SK-N-SH (cell line): Measurements from ENCODE around the gene MGAT5B. TPM values are rescaled to one million over a fixed set of nuclear protein-coding genes. Genes with fewer than 3 reads are reported as not detected.

ENCODE experiments used
- CTCF ChIA-PET: fragments of 300-600, 350-600 bp; formaldehyde crosslinking; extraction: SDS; loops from one replicate; lab custom pipeline; 2021; lab: Yijun Ruan, JAX
- POLR2A ChIA-PET: fragments of 350-600 bp; sonication (Branson Sonifier 250); formaldehyde crosslinking; extraction: SDS; loops from one replicate; lab custom pipeline; 2020; ENCODE audit warnings: antibody characterized with exemption, inconsistent platforms; lab: Yijun Ruan, JAX
- DNase-seq: peaks from one replicate; pipeline ENCODE4 v3.0.0; 2012
- H2AFZ ChIP-seq: fragments of 200-600 bp; sonication (generic); 2 replicates; pipeline ENCODE4 v1.8.1; 2016; ENCODE audit warnings: antibody characterized with exemption, mild to moderate bottlenecking, low read depth
- H3F3A ChIP-seq: fragments of 200-600 bp; sonication (generic); replicated peaks from 2 replicates; pipeline ENCODE3; 2016; ENCODE audit warnings: antibody characterized with exemption, mild to moderate bottlenecking; ENCODE audit not compliant: insufficient read depth
- H3K27ac ChIP-seq, 2 experiments: fragments of 200-500 bp in 1 of 2; fragments of 200-600 bp in 1 of 2; sonication (Bioruptor generic) in 1 of 2; sonication (generic), shearing (Covaris generic) in 1 of 2; 2 replicates each; pipeline versions ENCODE4 v1.5.1 to v1.6.1; 2014 to 2016; ENCODE audit warnings: low read depth in 2 of 2, inconsistent platforms in 1 of 2, low read length in 1 of 2, mild to moderate bottlenecking in 1 of 2, mixed read lengths in 1 of 2
- H3K27me3 ChIP-seq: fragments of 200-600 bp; sonication (generic), shearing (Covaris generic); 2 replicates; pipeline ENCODE4 v1.6.1; 2016; ENCODE audit warnings: mixed run types; ENCODE audit not compliant: insufficient read depth
- H3K36me3 ChIP-seq, 2 experiments: fragments of 200-500 bp in 1 of 2; fragments of 200-600 bp in 1 of 2; sonication (Bioruptor generic) in 1 of 2; sonication (generic) in 1 of 2; replicated peaks in 1 of 2; 2 replicates each; pipeline versions ENCODE3 to v1.5.1; 2014 to 2016; ENCODE audit warnings: low read length in 1 of 2, mild to moderate bottlenecking in 1 of 2; ENCODE audit not compliant: insufficient read depth in 2 of 2, control insufficient read depth in 1 of 2
- H3K4me1 ChIP-seq, 2 experiments: fragments of 200-500 bp in 1 of 2; fragments of 200-600 bp in 1 of 2; sonication (Bioruptor generic) in 1 of 2; sonication (generic), shearing (Covaris generic) in 1 of 2; 2 replicates each; pipeline versions ENCODE4 v1.5.1 to v1.6.1; 2014 to 2016; ENCODE audit warnings: low read depth in 1 of 2, low read length in 1 of 2, mixed run types in 1 of 2; ENCODE audit not compliant: insufficient read depth in 2 of 2, control insufficient read depth in 1 of 2
- H3K4me2 ChIP-seq: fragments of 200-600 bp; sonication (generic), shearing (Covaris generic); 2 replicates; pipeline ENCODE4 v1.6.1; 2017; ENCODE audit warnings: mixed run types
- H3K4me3 ChIP-seq, 2 experiments: fragments of 200-500 bp in 1 of 2; fragments of 200-600 bp in 1 of 2; sonication (Bioruptor generic) in 1 of 2; sonication (generic), shearing (Covaris generic) in 1 of 2; 2 replicates each; pipeline versions ENCODE4 v1.5.1 to v1.8.1; 2014 to 2016; ENCODE audit warnings: low read depth in 2 of 2, inconsistent platforms in 1 of 2, low read length in 1 of 2, mild to moderate bottlenecking in 1 of 2, mixed read lengths in 1 of 2, moderate library complexity in 1 of 2
- H3K79me2 ChIP-seq: fragments of 200-600 bp; sonication (generic); 2 replicates; pipeline ENCODE4 v1.8.1; 2017; ENCODE audit warnings: mild to moderate bottlenecking; ENCODE audit not compliant: insufficient read depth
- H3K9ac ChIP-seq: fragments of 200-600 bp; sonication (generic); 2 replicates; pipeline ENCODE4 v1.6.1; 2017; ENCODE audit warnings: mixed run types
- H3K9me2 ChIP-seq: fragments of 200-600 bp; sonication (generic); 2 replicates; pipeline ENCODE4 v1.6.1; 2017; ENCODE audit warnings: mixed run types
- H3K9me3 ChIP-seq: fragments of 200-600 bp; sonication (generic); 2 replicates; pipeline ENCODE4 v1.6.1; 2017; ENCODE audit warnings: mixed run types, mild to moderate bottlenecking, moderate library complexity
- H4K20me1 ChIP-seq: fragments of 200-600 bp; sonication (generic); 2 replicates; pipeline ENCODE4 v1.6.1; 2017; ENCODE audit warnings: mild to moderate bottlenecking, mixed run types; ENCODE audit not compliant: insufficient read depth
- ELF1 ChIP-seq: IDR thresholded peaks from 2 replicates; pipeline ENCODE4 v1.4.0; 2012
- IRF3 ChIP-seq: fragments of 150-350 bp; IDR thresholded peaks from 2 replicates; pipeline ENCODE4 v1.6.1; 2016; ENCODE audit warnings: mild to moderate bottlenecking, low read depth, low read length
- JUND ChIP-seq: IDR thresholded peaks from 2 replicates; pipeline ENCODE4 v1.4.0; 2012
- MXI1 ChIP-seq: IDR thresholded peaks from 2 replicates; pipeline ENCODE4 v1.6.1; 2012; ENCODE audit warnings: mild to moderate bottlenecking, low read depth, low read length, improper control_type of control experiment
- NFIC ChIP-seq: IDR thresholded peaks from 2 replicates; pipeline ENCODE4 v1.4.0; 2012; ENCODE audit warnings: borderline replicate concordance
- NRF1 ChIP-seq: IDR thresholded peaks from 2 replicates; pipeline ENCODE4 v1.6.1; 2012; ENCODE audit warnings: low read depth, mild to moderate bottlenecking, low read length
- PBX3 ChIP-seq: IDR thresholded peaks from 2 replicates; pipeline ENCODE4; 2012
- POLR2AphosphoS5 ChIP-seq: IDR thresholded peaks from 2 replicates; pipeline ENCODE4 v1.6.1; 2012; ENCODE audit warnings: low read depth, low read length
- RFX5 ChIP-seq: IDR thresholded peaks from 2 replicates; pipeline ENCODE4 v1.6.1; 2012; ENCODE audit warnings: mild to moderate bottlenecking, improper control_type of control experiment, low read length
- TAF1 ChIP-seq: IDR thresholded peaks from 2 replicates; pipeline ENCODE4 v1.6.1; 2012; ENCODE audit warnings: low read depth, mild to moderate bottlenecking, low read length, moderate library complexity, borderline replicate concordance
- TEAD4 ChIP-seq: IDR thresholded peaks from 2 replicates; pipeline ENCODE4 v1.4.0; 2012; ENCODE audit warnings: mild to moderate bottlenecking, borderline replicate concordance; ENCODE audit not compliant: insufficient read depth
- YY1 ChIP-seq: IDR thresholded peaks from 2 replicates; pipeline ENCODE4 v1.4.0; 2012; ENCODE audit warnings: low read depth, mild to moderate bottlenecking
- ZBTB33 ChIP-seq: IDR thresholded peaks from 2 replicates; pipeline ENCODE4 v1.4.0; 2012; ENCODE audit warnings: low read depth, borderline replicate concordance
- WGBS: methylation state at CpG from one replicate; pipeline ENCODE4 v1.1.6; 2017; ENCODE audit warnings: low lambda C conversion rate; 5-methylcytosine and 5-hydroxymethylcytosine counted together
- polyA plus RNA-seq, 3 experiments: library from polyadenylated mRNA; depleted of rRNA; stranded (reverse); fragments of >200 nt; gene quantifications; 2 replicates each; pipeline ENCODE4 v1.2.3, GENCODE V29; 2012
- TF ChIP-seq, protein P1 (sequence below): fragments of 200-600 bp; sonication (generic); IDR thresholded peaks from 2 replicates; pipeline ENCODE4 v1.6.1; 2017; ENCODE audit warnings: antibody characterized with exemption, mild to moderate bottlenecking, moderate library complexity
- TF ChIP-seq, protein P2 (sequence below): fragments of 150-350 bp; IDR thresholded peaks from 2 replicates; pipeline ENCODE4 v1.6.1; 2017; ENCODE audit warnings: antibody characterized with exemption, low read length, low read depth, borderline replicate concordance
- TF ChIP-seq, protein P3 (sequence below): IDR thresholded peaks from 2 replicates; pipeline ENCODE4 v1.4.0; 2012; ENCODE audit warnings: low read depth, borderline replicate concordance

The MGAT5B gene
- polyA plus RNA-seq, 1 of the 3 experiments (the other 2 are of a cell fraction), result 13.8 TPM

DNA sequence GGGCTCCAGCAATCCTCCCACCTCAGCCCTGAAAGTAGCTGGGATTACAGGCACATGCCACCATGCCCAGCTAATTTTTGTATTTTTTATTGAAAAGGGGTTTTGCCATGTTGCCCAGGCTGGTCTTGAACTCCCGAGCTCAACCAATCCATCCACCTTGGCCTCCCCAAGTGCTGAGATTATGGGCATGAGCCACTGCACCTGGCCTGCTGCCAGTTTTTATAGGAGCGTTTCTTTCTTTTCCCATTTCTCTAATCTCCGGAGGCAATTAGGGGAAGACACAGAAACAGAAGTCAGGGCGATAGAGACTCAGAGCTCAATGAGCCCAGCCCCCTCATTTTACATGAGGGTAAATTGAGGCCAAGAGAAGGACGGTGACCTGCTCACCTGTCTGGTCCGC, 10.4 kb downstream of the MGAT5B start:
- Histone ChIP-seq H3K27ac (no peak overlapping the region), H3K27me3 (no peaks in the 10 kb centered on the region), H4K20me1 (peaks cover 26% of the 10 kb centered on the region; the same call in 1 of the 2 replicates), H3K79me2 (peaks cover 19% of the 10 kb centered on the region), H3K9me2 (no peaks in the 10 kb centered on the region), H3F3A (no peaks in the 10 kb centered on the region), H3K9ac (no peak overlapping the region), H2AFZ (no peak overlapping the region), H3K4me2 (no peak overlapping the region), H3K4me3 (no peak overlapping the region), H3K9me3 (no peaks in the 10 kb centered on the region), H3K36me3 (peaks cover 2 to 15% of the 10 kb centered on the region in 2 experiments), H3K4me1 (peaks cover 0 to 6% of the 10 kb centered on the region in 2 experiments; a peak in 2 of 4 replicates)
- ChIA-PET POLR2A (no interaction called here), CTCF (interaction anchor here (0.7 to 6.2 kb wide), 8 partner anchors 10 to 188 kb away, joined by 3 to 56 read pairs (median 5); partner anchors contain the start of gene MGAT5B)
- no peak for DNase-seq
- TF ChIP-seq TAF1, result no peak
- TF ChIP-seq MXI1, result no peak
- no peak for TF ChIP-seq NRF1
- TF ChIP-seq, protein P1, sequence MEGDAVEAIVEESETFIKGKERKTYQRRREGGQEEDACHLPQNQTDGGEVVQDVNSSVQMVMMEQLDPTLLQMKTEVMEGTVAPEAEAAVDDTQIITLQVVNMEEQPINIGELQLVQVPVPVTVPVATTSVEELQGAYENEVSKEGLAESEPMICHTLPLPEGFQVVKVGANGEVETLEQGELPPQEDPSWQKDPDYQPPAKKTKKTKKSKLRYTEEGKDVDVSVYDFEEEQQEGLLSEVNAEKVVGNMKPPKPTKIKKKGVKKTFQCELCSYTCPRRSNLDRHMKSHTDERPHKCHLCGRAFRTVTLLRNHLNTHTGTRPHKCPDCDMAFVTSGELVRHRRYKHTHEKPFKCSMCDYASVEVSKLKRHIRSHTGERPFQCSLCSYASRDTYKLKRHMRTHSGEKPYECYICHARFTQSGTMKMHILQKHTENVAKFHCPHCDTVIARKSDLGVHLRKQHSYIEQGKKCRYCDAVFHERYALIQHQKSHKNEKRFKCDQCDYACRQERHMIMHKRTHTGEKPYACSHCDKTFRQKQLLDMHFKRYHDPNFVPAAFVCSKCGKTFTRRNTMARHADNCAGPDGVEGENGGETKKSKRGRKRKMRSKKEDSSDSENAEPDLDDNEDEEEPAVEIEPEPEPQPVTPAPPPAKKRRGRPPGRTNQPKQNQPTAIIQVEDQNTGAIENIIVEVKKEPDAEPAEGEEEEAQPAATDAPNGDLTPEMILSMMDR, result no peak
- TF ChIP-seq ELF1, result no peak
- TF ChIP-seq YY1, result no peak
- no peak for TF ChIP-seq PBX3
- no peak for TF ChIP-seq TEAD4
- no peak for TF ChIP-seq RFX5
- TF ChIP-seq, protein P2, sequence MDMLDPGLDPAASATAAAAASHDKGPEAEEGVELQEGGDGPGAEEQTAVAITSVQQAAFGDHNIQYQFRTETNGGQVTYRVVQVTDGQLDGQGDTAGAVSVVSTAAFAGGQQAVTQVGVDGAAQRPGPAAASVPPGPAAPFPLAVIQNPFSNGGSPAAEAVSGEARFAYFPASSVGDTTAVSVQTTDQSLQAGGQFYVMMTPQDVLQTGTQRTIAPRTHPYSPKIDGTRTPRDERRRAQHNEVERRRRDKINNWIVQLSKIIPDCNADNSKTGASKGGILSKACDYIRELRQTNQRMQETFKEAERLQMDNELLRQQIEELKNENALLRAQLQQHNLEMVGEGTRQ, result no peak
- TF ChIP-seq, protein P3, sequence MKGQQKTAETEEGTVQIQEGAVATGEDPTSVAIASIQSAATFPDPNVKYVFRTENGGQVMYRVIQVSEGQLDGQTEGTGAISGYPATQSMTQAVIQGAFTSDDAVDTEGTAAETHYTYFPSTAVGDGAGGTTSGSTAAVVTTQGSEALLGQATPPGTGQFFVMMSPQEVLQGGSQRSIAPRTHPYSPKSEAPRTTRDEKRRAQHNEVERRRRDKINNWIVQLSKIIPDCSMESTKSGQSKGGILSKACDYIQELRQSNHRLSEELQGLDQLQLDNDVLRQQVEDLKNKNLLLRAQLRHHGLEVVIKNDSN, result no peak
- TF ChIP-seq POLR2AphosphoS5, result no peak
- TF ChIP-seq ZBTB33, result no peak
- TF ChIP-seq IRF3, result no peak
- no peak for TF ChIP-seq JUND
- no peak for TF ChIP-seq NFIC
- WGBS, result 92% methylated on average over 6 of the region's 6 CpGs
